Spinal cord (tissue), 10 donors: ENCODE data around the gene NDUFB7. TPM values are rescaled to one million over a fixed set of nuclear protein-coding genes. Genes with fewer than 3 reads are reported as not detected.
A peak's percentile ranks its signal among the peaks of the same experiment; 100 is the strongest.
"Not testable (repeated sequence)": the region's sequence is repeated elsewhere in the genome, so short reads cannot be mapped to it uniquely, and the experiment has no call there.

Source experiments
- DNase-seq, 6 donors: peaks; one replicate each; pipeline versions ENCODE4 v3.0.0 to v3.0.0-alpha.2; 2013 to 2015; ENCODE audit warnings: low spot score in 6 of 6, low read depth in 4 of 6
- H3K27ac ChIP-seq: one replicate; pipeline ENCODE4 v1.5.1; 2013; ENCODE audit warnings: low read depth, low read length, control low read depth
- H3K27me3 ChIP-seq: one replicate; pipeline ENCODE4 v1.6.1; 2013; ENCODE audit warnings: low read length; ENCODE audit not compliant: control insufficient read depth, insufficient read depth
- H3K36me3 ChIP-seq: one replicate; pipeline ENCODE4 v1.6.1; 2013; ENCODE audit warnings: low read length; ENCODE audit not compliant: control insufficient read depth, insufficient read depth
- H3K4me1 ChIP-seq: one replicate; pipeline ENCODE4 v1.6.1; 2013; ENCODE audit warnings: low read length; ENCODE audit not compliant: control insufficient read depth, insufficient read depth
- H3K4me3 ChIP-seq: one replicate; pipeline ENCODE4 v1.5.1; 2013; ENCODE audit warnings: low read depth, low read length, control low read depth
- H3K9me3 ChIP-seq: one replicate; pipeline ENCODE4 v1.6.1; 2013; ENCODE audit warnings: low read length; ENCODE audit not compliant: control insufficient read depth, insufficient read depth
- WGBS: methylation state at CpG from one replicate; pipeline ENCODE4 v1.1.5; 2013; ENCODE audit warnings: missing lambda C conversion rate; ENCODE audit not compliant: insufficient coverage; 5-methylcytosine and 5-hydroxymethylcytosine counted together
- polyA plus RNA-seq, 2 donors: library from polyadenylated mRNA; unstranded; fragments of 120-200 nt; gene quantifications; one replicate each; pipeline ENCODE4 v1.2.1, GENCODE V29; 2013; ENCODE audit not compliant: insufficient read length in 2 of 2
- total RNA-seq, 2 donors: library from RNA; depleted of rRNA in 1 of 2; stranded (reverse); fragments of 120-200 nt in 1 of 2; fragments of >200 nt in 1 of 2; gene quantifications; one replicate each; pipeline versions ENCODE4 v1.2.3 to v1.2.4, GENCODE V29; 2013 to 2014
- donor health status: healthy.

NDUFB7 gene
- total and polyA plus RNA-seq, 4 donors, result 143 to 310 (median 156) TPM

DNA sequence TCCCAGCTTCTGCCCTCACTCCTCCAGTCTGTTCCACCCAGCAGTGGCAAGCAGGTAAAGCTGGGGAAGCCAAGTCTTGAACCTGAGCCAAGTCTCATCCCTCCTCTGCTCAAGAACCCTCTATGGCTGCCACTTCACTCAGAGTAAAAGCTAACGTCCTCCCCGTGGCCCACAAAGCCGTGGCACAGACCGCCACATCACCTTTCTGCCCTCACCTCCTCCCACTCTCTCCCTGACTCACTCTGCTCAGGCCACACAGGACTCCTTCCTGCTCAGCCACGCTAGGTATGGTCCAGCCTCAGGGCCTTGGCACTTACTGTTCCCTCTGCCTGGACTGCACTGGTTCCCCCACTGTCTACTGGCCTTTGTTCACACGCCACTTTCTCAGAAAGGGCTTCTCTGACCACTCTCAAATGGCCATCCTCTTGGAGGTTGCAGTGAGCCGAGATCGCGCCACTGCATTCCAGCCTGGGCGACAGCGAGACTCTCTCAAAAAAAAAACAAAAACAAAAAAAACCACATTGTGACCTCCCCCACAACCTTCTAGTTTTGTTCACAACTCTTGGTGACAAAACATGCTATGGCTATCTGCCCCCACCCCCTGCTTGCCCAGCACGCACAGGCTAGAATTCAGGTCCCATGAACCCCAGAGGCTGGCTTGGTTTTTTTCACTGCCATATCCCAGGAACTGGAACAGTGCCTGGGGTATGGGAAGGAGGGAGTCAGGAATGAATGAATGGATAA lies 15.8 kb downstream of the NDUFB7 start:
- Histone ChIP-seq H3K27ac (no peak overlapping the region), H3K36me3 (peaks cover 36% of the 10 kb centered on the region), H3K27me3 (no peaks in the 10 kb centered on the region), H3K4me3 (no peak overlapping the region), H3K9me3 (no peaks in the 10 kb centered on the region), H3K4me1 (peaks cover 41% of the 10 kb centered on the region)
- DNase-seq, result no peak
- 73% methylated on average over 7 of the region's 12 CpGs for WGBS

DNA sequence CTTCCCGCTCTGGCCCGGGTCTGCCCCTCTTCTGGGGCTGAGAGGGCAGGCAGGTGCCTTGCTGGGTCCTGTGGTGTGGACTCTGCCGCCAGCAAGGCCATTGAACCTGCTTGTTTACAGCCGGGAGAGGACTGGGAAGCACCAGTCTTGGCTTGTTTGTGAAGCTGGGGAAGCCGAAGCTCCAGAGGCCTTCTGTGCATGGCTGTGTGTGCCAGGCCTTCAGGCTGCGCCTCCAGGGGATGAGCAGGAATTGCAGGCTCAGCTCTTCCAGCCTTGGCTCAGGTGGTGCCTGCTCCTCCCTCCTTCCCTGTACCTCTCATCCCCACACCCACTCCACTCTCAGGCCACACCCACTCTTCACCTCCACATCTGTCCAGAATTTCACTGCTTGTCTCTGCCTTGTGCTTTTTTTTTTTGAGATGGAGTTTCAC lies 17.5 kb downstream of the NDUFB7 start:
- H3K36me3 ChIP-seq, result peaks cover 34% of the 10 kb centered on the region
- H3K9me3 ChIP-seq, result no peaks in the 10 kb centered on the region
- 61% methylated on average over 6 of the region's 6 CpGs for WGBS
- no peak overlapping the region for H3K4me3 ChIP-seq
- DNase-seq, result no peak
- no peak overlapping the region for H3K27ac ChIP-seq
- H3K4me1 ChIP-seq, result peaks cover 27% of the 10 kb centered on the region
- no peaks in the 10 kb centered on the region for H3K27me3 ChIP-seq

DNA sequence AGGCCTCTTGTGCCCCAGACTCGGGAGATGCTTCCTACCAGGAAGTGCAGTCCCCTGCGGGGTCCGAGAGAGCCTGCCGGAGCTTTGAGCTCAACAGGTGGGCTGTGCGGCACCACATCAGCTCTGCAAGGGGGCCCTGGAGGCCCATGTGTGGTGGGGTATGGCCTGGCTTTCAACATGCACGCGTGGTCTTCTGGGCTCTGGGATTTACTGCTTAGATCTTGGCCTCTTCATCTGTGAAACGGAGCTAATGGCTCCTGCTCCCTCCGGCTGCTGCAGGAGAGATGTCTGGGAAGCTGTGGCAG lies 18.0 kb downstream of the NDUFB7 start:
- no peak for DNase-seq
- peaks cover 27% of the 10 kb centered on the region for H3K4me1 ChIP-seq
- 74% methylated on average over 9 of the region's 9 CpGs for WGBS
- no peak overlapping the region for H3K4me3 ChIP-seq
- no peaks in the 10 kb centered on the region for H3K9me3 ChIP-seq
- no peaks in the 10 kb centered on the region for H3K27me3 ChIP-seq
- H3K36me3 ChIP-seq, result peaks cover 38% of the 10 kb centered on the region
- no peak overlapping the region for H3K27ac ChIP-seq

DNA sequence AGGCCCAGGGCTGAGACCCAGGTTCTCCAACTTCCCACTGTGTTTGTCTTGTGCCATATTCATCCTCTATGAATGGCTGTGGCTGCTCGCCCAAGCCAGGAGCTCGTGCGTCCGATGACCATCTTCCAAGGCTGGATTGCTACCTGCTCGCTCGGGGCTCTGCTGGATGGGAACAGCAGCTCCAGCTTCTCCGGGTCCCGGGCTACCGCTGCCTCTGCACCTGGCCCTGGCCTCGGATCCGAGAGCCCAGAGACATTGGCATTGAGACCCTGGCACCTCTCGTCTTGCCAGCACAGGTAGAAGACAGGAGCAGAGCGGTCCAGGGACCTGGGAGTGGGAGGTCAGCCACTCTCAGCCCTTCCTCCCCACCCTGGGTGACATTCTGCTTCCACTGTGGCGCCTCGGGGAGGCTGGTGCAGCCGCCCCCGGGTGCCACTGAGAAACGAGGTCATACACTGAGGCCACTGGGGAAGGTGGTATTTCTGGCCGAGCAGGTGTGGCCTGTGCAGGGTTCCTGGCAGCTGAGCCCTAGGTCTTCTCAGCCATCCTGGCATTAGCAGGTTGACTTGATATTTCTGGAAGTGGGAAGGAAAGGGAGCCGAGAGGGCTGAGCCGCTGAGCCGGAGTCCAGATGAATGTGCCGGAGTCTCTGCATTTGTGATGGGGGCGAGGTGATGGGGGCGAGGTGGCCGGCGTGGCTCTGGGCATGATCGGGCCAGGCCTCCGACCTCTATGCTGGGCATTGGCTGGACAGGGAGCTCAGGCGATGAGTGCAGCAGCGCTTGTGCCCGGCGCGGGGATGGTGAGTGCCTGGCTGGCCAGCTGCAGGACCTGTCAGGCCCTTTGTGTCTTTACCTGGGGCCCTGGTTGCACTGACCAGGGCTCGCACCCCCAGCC lies 18.6 kb downstream of the NDUFB7 start:
- Histone ChIP-seq H3K36me3 (peaks cover 35% of the 10 kb centered on the region), H3K27me3 (no peaks in the 10 kb centered on the region), H3K27ac (no peak overlapping the region), H3K4me1 (peaks cover 27% of the 10 kb centered on the region), H3K9me3 (no peaks in the 10 kb centered on the region), H3K4me3 (no peak overlapping the region)
- 95% methylated on average over 35 of the region's 35 CpGs for WGBS
- no peak for DNase-seq

DNA sequence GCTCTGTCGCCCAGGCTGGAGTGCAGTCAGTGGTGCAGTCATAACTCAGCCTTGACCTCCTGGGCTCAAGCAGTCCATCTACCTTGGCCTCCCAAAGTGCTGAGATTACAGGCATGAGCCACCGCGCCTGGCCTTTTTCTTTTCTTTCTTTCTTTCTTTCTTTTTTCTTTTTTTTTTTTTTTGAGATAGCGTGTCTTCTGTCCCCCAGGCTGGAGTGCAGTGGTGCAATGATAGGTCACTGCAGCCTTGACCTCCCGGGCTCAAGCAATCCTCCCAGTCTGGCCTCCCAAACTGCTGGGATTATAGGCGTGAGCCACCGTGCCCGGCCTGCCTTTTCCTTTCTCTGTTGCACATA lies 19.9 kb downstream of the NDUFB7 start:
- not testable (repeated sequence) for H3K27me3 ChIP-seq, H3K27ac ChIP-seq, H3K4me3 ChIP-seq, DNase-seq, H3K9me3 ChIP-seq
- H3K36me3 ChIP-seq, result peaks cover 31% of the 10 kb centered on the region
- 83% methylated on average over 3 of the region's 8 CpGs for WGBS
- H3K4me1 ChIP-seq, result peaks cover 27% of the 10 kb centered on the region

DNA sequence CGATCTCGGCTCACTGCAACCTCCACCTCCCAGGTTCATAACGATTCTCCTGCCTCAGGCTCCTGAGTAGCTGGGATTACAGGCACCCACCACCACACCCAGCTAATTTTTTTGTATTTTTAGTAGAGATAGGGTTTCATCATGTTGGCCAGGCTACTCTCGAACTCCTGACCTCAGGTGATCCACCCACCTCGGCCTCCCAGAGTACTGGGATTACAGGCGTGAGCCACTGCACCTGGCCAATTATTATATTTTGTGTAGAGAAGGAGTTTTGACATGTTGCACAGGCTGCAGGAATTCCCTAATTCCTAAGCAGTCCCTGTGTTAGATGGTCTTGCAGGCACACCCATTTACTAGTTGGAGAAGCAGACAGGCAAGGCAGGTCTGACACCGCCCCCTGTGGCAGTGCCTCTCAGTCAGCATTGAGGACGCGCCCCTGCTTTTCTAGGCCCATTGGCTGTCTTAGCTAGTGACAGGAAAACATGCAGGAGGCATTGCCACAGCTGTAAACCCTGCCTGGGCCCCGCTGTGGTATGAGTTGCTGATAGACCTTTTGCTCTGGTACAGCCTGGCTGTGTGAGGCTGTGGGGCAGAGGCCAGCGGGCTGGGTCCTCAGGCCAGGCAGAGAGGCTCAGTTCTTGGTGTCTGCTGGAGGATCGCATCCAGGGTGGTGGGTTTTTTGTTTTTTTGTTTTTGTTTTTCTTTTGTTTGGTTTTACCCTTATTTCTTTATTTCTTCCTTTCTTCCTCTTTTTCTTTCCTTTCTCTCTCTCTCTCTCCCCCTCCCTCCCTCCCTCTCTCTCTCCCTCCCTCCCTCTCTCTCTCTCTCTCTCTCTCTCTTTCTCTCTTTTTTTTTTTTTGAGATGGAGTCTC lies 20.5 kb downstream of the NDUFB7 start:
- Histone ChIP-seq H3K4me1 (peaks cover 23% of the 10 kb centered on the region), H3K36me3 (peaks cover 31% of the 10 kb centered on the region)
- WGBS, result 68% methylated on average over 6 of the region's 12 CpGs
- not testable (repeated sequence) for DNase-seq, H3K4me3 ChIP-seq, H3K27me3 ChIP-seq, H3K27ac ChIP-seq, H3K9me3 ChIP-seq

DNA sequence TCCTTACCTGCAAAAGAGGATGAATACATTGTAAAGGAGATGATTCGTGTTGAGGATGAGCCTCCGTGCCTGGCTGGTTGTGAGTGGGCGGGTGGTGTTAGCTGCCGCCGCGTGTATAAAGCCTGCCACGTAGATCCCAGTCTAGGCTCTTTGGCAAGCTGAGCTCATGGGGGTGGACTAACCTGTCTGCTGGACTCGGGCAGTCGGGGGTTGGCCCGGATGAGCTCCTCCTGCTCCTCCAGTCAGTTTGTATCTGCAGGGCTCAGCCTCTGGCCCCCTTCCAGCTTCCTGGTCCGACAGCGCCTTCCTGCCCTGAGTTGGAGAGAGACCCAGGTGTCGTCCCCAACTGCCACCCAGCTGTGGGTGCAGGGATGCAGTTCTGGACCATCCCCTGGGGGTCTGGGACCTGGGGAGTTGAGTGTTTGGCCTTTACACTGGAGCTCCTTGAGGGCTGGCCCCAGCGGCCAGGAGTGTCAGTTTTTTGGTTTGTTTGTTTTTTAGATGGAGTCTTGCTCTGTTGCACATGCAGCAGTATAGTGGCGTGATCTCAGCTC lies 21.6 kb downstream of the NDUFB7 start:
- Histone ChIP-seq H3K4me3 (no peak overlapping the region), H3K27me3 (no peaks in the 10 kb centered on the region), H3K4me1 (peaks cover 30% of the 10 kb centered on the region), H3K36me3 (peaks cover 31% of the 10 kb centered on the region), H3K27ac (no peak overlapping the region), H3K9me3 (no peaks in the 10 kb centered on the region)
- DNase-seq, result no peak
- WGBS, result 76% methylated on average over 14 of the region's 15 CpGs

DNA sequence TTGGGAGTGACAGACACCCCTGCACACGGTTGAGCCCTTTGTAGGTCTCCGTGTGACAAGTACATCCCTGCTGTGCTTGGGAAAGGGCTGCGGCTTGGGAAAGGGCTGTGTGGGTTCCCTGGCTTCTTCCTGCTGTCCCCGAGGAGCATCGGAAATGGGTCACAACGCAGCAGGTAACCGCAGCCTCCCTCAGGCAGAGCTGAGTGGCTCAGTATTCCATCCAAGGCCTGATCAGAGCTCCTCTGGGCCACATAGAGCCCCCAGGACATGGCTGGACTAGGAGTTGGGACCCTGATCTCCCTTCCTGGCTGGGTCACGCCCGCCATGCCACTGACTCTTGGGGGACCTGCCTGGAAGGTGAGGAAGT lies 26.2 kb downstream of the NDUFB7 start:
- Histone ChIP-seq H3K9me3 (no peaks in the 10 kb centered on the region), H3K27me3 (no peaks in the 10 kb centered on the region), H3K27ac (peak overlapping the region; percentile 76), H3K4me1 (peaks cover 39% of the 10 kb centered on the region), H3K36me3 (peaks cover 19% of the 10 kb centered on the region), H3K4me3 (no peak overlapping the region)
- WGBS, result 21% methylated on average over 7 of the region's 9 CpGs
- DNase-seq, result no peak

DNA sequence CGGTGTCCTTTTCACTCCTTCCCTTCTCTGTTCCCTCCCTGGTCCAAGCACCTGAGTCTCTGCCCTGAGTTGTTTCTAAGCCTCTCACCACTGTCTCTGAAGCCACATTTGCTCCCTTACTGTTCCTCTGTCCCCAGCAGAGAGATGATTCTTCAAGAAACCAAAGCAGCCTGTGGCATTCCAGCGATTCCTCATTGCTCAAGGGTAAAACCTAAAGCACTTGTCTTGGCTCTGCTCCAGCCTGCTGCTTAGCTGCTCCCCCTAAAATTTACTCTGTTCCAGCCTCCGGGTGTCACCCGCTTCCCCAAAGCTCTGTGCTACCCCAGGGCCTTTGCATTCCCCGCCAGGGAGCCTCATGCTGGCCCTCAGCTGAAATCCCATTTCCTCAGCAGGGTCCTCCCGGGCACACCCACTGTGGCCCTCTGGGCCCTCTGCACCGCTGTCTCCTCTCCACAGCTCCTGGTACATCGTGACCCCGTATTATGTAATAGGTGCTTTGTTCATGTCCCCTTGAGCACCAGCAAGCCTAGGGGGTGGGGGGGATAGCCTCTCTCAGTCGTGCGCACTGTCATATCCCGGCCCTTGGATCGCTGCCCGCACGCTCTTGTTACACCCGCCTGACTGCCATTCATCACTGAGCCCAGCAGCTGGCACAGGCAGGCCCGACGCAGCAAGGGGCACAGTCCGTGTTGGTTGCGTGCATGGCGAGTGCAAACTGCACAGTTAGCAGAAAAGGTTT lies 26.7 kb downstream of the NDUFB7 start:
- no peaks in the 10 kb centered on the region for H3K27me3 ChIP-seq
- peak overlapping the region; percentile 76 for H3K27ac ChIP-seq
- H3K9me3 ChIP-seq, result no peaks in the 10 kb centered on the region
- 24% methylated on average over 18 of the region's 21 CpGs for WGBS
- H3K4me3 ChIP-seq, result no peak overlapping the region
- peaks cover 14% of the 10 kb centered on the region for H3K36me3 ChIP-seq
- peak in 5 of 6 donors; percentile 63 to 94 (median 73) for DNase-seq
- peaks cover 39% of the 10 kb centered on the region for H3K4me1 ChIP-seq
